IMR-90 (cell line): ENCODE measurements around the gene TSNAXIP1. TPM values are rescaled to one million over a fixed set of nuclear protein-coding genes. Genes with fewer than 3 reads are reported as not detected.

Experiments
- ATAC-seq: fragments of 200-7000 bp; cut with Tn5 transposase; 2 replicates; pipeline ENCODE4 v1.9.1; 2020; ENCODE audit warnings: low read depth, mild to moderate bottlenecking, moderate library complexity
- BruUV-seq: library from RNA; stranded (reverse); fragments of 400-500 nt; replicated peaks from 2 replicates; lab custom pipeline; 2021; lab: Mats Ljungman, UMichigan
- CTCF ChIA-PET: fragments of 300-600 bp; formaldehyde crosslinking; extraction: SDS; loops from one replicate; lab custom pipeline; 2021; ENCODE audit warnings: antibody characterized with exemption; lab: Yijun Ruan, JAX
- POLR2A ChIA-PET: fragments of 300-600 bp; sonication (Branson Sonifier 250); formaldehyde crosslinking; loops from one replicate; lab custom pipeline; 2022; ENCODE audit warnings: antibody characterized with exemption; ENCODE audit not compliant: unreplicated experiment; lab: Charles Lee
- DNase-seq: peaks from one replicate; pipeline ENCODE4 v3.0.0; 2013
- H2AFZ ChIP-seq: replicated peaks from 2 replicates; pipeline ENCODE3; 2013; ENCODE audit warnings: low read length, mild to moderate bottlenecking; ENCODE audit not compliant: poor library complexity
- H2AK5ac ChIP-seq: 2 replicates; pipeline ENCODE4 v1.6.1; 2013; ENCODE audit warnings: low read depth, low read length, inconsistent platforms
- H2AK9ac ChIP-seq: replicated peaks from 2 replicates; pipeline ENCODE3; 2013; ENCODE audit warnings: mild to moderate bottlenecking, low read depth, low read length, moderate library complexity; ENCODE audit not compliant: poor library complexity
- H2BK120ac ChIP-seq: 2 replicates; pipeline ENCODE4 v1.6.1; 2013; ENCODE audit warnings: low read depth, low read length, inconsistent platforms
- H2BK15ac ChIP-seq: 3 replicates; pipeline ENCODE4 v1.6.1; 2013; ENCODE audit warnings: low read depth, low read length, inconsistent platforms
- H2BK20ac ChIP-seq: 2 replicates; pipeline ENCODE4 v1.6.1; 2013; ENCODE audit warnings: low read depth, mild to moderate bottlenecking, inconsistent platforms, low read length, moderate library complexity
- H2BK5ac ChIP-seq: 2 replicates; pipeline ENCODE4 v1.6.1; 2013; ENCODE audit warnings: mild to moderate bottlenecking, low read depth, low read length, inconsistent platforms; ENCODE audit not compliant: poor library complexity, severe bottlenecking
- H3K14ac ChIP-seq: replicated peaks from 2 replicates; pipeline ENCODE4 v1.6.1; 2013; ENCODE audit warnings: low read depth, low read length, inconsistent platforms
- H3K18ac ChIP-seq: 2 replicates; pipeline ENCODE4 v1.6.1; 2013; ENCODE audit warnings: low read depth, low read length, control low read depth
- H3K23ac ChIP-seq: 2 replicates; pipeline ENCODE4 v1.6.1; 2013; ENCODE audit warnings: low read depth, low read length, inconsistent platforms
- H3K27ac ChIP-seq: 2 replicates; pipeline ENCODE4 v1.5.1; 2013; ENCODE audit warnings: mild to moderate bottlenecking, control low read depth, low read length; ENCODE audit not compliant: insufficient read depth
- H3K27me3 ChIP-seq: 2 replicates; pipeline ENCODE4 v1.6.1; 2013; ENCODE audit warnings: low read length; ENCODE audit not compliant: control insufficient read depth, insufficient read depth
- H3K36me3 ChIP-seq: 2 replicates; pipeline ENCODE4 v1.6.1; 2013; ENCODE audit warnings: low read length, mixed read lengths; ENCODE audit not compliant: control insufficient read depth, insufficient read depth
- H3K4ac ChIP-seq: 2 replicates; pipeline ENCODE4 v1.6.1; 2013; ENCODE audit warnings: low read depth, low read length, inconsistent platforms
- H3K4me1 ChIP-seq: 2 replicates; pipeline ENCODE4 v1.6.1; 2013; ENCODE audit warnings: low read length, mixed read lengths; ENCODE audit not compliant: control insufficient read depth, insufficient read depth
- H3K4me2 ChIP-seq: 2 replicates; pipeline ENCODE4 v1.6.1; 2013; ENCODE audit warnings: low read depth, mild to moderate bottlenecking, control low read depth, low read length, moderate library complexity
- H3K4me3 ChIP-seq: 2 replicates; pipeline ENCODE4 v1.5.1; 2013; ENCODE audit warnings: low read depth, mild to moderate bottlenecking, control low read depth, low read length, moderate library complexity; ENCODE audit not compliant: insufficient read depth
- H3K56ac ChIP-seq: 2 replicates; pipeline ENCODE4 v1.6.1; 2013; ENCODE audit warnings: low read length, inconsistent platforms; ENCODE audit not compliant: insufficient read depth; ENCODE audit errors: extremely low read depth
- H3K79me1 ChIP-seq, 2 experiments: 2 replicates each; pipeline ENCODE4 v1.6.1; 2013; ENCODE audit warnings: low read length in 2 of 2, inconsistent platforms in 1 of 2, low read depth in 1 of 2
- H3K9ac ChIP-seq: 2 replicates; pipeline ENCODE4 v1.6.1; 2013; ENCODE audit warnings: low read depth, low read length, control low read depth
- H3K9me1 ChIP-seq: 2 replicates; pipeline ENCODE4 v1.6.1; 2013; ENCODE audit warnings: low read length, inconsistent platforms; ENCODE audit not compliant: insufficient read depth
- H3K9me3 ChIP-seq: 2 replicates; pipeline ENCODE4 v1.6.1; 2013; ENCODE audit warnings: low read length; ENCODE audit not compliant: control insufficient read depth, insufficient read depth
- H4K20me1 ChIP-seq: 2 replicates; pipeline ENCODE4 v1.6.1; 2013; ENCODE audit warnings: low read length, inconsistent platforms; ENCODE audit not compliant: insufficient read depth
- H4K5ac ChIP-seq: 2 replicates; pipeline ENCODE4 v1.6.1; 2013; ENCODE audit warnings: mild to moderate bottlenecking, low read depth, low read length, control low read depth
- H4K8ac ChIP-seq, 2 experiments: 2 replicates each; pipeline ENCODE4 v1.6.1; 2013; ENCODE audit warnings: low read depth in 2 of 2, low read length in 2 of 2, control low read depth in 1 of 2, inconsistent platforms in 1 of 2
- H4K91ac ChIP-seq: 2 replicates; pipeline ENCODE4 v1.6.1; 2013; ENCODE audit warnings: low read depth, low read length, inconsistent platforms; ENCODE audit not compliant: insufficient read depth
- CEBPB ChIP-seq: IDR thresholded peaks from 2 replicates; pipeline ENCODE4 v1.6.1; 2012; ENCODE audit warnings: low read depth, low read length, improper control_type of control experiment
- MAFK ChIP-seq: IDR thresholded peaks from 2 replicates; pipeline ENCODE4 v1.6.1; 2012; ENCODE audit warnings: low read depth, low read length, improper control_type of control experiment
- WGBS, 2 experiments: methylation state at CpG; one replicate each; pipeline versions ENCODE4 v1.1.5 to v1.1.7; 2013; ENCODE audit warnings: missing lambda C conversion rate in 2 of 2; ENCODE audit not compliant: insufficient read length in 1 of 2; ENCODE audit errors: extremely low coverage in 2 of 2; 5-methylcytosine and 5-hydroxymethylcytosine counted together
- dilution Hi-C: fragments of 300-500 bp; cut with HindIII; formaldehyde crosslinking; loops from one replicate; pipeline ENCODE4 v1.14.3; 2018; ENCODE audit warnings: low sequenced_read_pairs; ENCODE audit not compliant: unreplicated experiment
- in situ Hi-C: fragments of 300-500 bp; cut with MboI; formaldehyde crosslinking; loops from 3 replicates; pipeline ENCODE4 v1.14.3; 2019; ENCODE audit warnings: low sequenced_read_pairs, inconsistent platforms, mixed read lengths
- intact Hi-C: fragments of 100-400 bp; cut with micrococcal nuclease; formaldehyde crosslinking; loops from 2 replicates; pipeline ENCODE4 v1.10.0; 2022
- polyA plus RNA-seq, 3 experiments: library from polyadenylated mRNA; depleted of rRNA; stranded (reverse); fragments of >200 nt; gene quantifications; 2 replicates each; pipeline ENCODE4 v1.2.3, GENCODE V29; 2012; ENCODE audit warnings: low replicate concordance in 1 of 3
- total RNA-seq: library from RNA; depleted of rRNA; stranded (reverse); fragments of >200 nt; gene quantifications from 2 replicates; pipeline ENCODE4 v1.2.3, GENCODE V29; 2012
- TF ChIP-seq, protein P1 (sequence below): fragments of 150-350 bp; IDR thresholded peaks from 2 replicates; pipeline ENCODE4 v1.6.1; 2017; ENCODE audit warnings: mild to moderate bottlenecking, antibody characterized with exemption, low read length, low read depth

Gene TSNAXIP1
- total and polyA plus RNA-seq, 2 of the 4 experiments (the other 2 are of a cell fraction) = 0.72 to 1.4 TPM

DNA sequence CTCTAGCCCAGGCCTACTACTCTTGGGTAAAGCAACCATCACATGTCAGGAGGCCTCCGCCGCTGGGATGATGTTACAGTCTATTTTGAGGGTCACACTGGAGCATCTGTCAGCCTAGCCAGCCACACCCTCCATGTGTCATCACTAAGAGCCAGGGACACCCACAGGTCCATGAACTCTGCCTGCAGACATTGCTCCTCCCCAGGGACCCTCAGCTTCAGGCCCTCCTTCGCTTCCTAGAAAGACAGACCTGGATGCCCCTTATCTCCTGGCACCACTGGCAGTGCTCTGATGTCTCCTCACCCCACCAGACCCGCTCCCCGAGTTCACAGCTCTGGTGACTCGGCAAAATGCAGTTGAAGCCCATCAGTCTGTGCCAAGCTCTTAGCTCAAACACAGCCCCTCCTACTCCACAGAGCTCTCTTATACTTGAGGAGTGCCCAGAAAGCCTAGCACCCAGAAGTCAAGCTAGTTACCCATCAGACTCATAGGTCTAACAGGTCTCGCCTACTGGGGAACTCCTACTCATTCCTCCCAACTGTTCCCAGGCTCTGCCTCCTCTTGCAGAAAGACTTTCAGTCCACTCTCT, 6.3 kb upstream of the TSNAXIP1 start:
- H3K9ac ChIP-seq = no peak overlapping the region
- WGBS, 2 experiments = 93% methylated on average over 6 of the region's 7 CpGs; no CpG with 5 or more reads in 1 of the 2 experiments
- H3K36me3 ChIP-seq = peaks cover 14% of the 10 kb centered on the region
- no peak overlapping the region for H4K8ac ChIP-seq
- no peaks in the 10 kb centered on the region for H3K27me3 ChIP-seq
- H2AK9ac ChIP-seq = no peak overlapping the region
- H3K9me3 ChIP-seq = no peaks in the 10 kb centered on the region
- dilution Hi-C loops = no loop called here
- TF ChIP-seq, protein P1, sequence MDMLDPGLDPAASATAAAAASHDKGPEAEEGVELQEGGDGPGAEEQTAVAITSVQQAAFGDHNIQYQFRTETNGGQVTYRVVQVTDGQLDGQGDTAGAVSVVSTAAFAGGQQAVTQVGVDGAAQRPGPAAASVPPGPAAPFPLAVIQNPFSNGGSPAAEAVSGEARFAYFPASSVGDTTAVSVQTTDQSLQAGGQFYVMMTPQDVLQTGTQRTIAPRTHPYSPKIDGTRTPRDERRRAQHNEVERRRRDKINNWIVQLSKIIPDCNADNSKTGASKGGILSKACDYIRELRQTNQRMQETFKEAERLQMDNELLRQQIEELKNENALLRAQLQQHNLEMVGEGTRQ = no peak
- no peak for TF ChIP-seq MAFK
- no peak for TF ChIP-seq CEBPB
- H3K4ac ChIP-seq = no peak overlapping the region
- H3K14ac ChIP-seq = no peak overlapping the region
- H2BK15ac ChIP-seq = no peak overlapping the region
- CTCF ChIA-PET = interaction anchor here (0.6 kb wide), 1 partner anchor 22 kb away, joined by 4 read pairs; no protein-coding TSS in a partner anchor
- POLR2A ChIA-PET = no interaction called here
- ATAC-seq (no peak; the same call in 1 of the 2 replicates), DNase-seq (no peak)
- no peak overlapping the region for H2BK20ac ChIP-seq
- no peak overlapping the region for H3K23ac ChIP-seq
- in situ Hi-C loops = no loop called here
- peaks cover 4% of the 10 kb centered on the region for H3K4me1 ChIP-seq
- no peak overlapping the region for H2AFZ ChIP-seq
- peaks cover 15% of the 10 kb centered on the region for H3K9me1 ChIP-seq
- H2AK5ac ChIP-seq = no peak overlapping the region
- peaks cover 32% of the 10 kb centered on the region for H4K20me1 ChIP-seq
- intact Hi-C loops = loop anchor here (10.0 kb wide), 1 partner anchor 276 kb away; the partner anchor contains the start of gene RIPOR1
- H2BK5ac ChIP-seq = no peak overlapping the region
- no peak overlapping the region for H2BK120ac ChIP-seq
- H3K4me2 ChIP-seq = no peak overlapping the region
- H4K5ac ChIP-seq = no peak overlapping the region
- H3K56ac ChIP-seq = no peak overlapping the region
- peaks cover 39 to 79% of the 10 kb centered on the region in 2 experiments for H3K79me1 ChIP-seq
- no peak overlapping the region for H4K91ac ChIP-seq
- BruUV-seq = no TSS peak
- H3K4me3 ChIP-seq = no peak overlapping the region
- H3K27ac ChIP-seq = no peak overlapping the region
- H3K18ac ChIP-seq = no peak overlapping the region
